GM15510 (cell line): ENCODE data around the gene GDPGP1.

Experiments used
- POLR2A ChIP-seq: IDR thresholded peaks from 3 replicates; pipeline ENCODE4 v1.6.1; 2011; ENCODE audit warnings: borderline replicate concordance; ENCODE audit not compliant: insufficient read length; ENCODE audit errors: extremely low read depth

Gene GDPGP1

DNA sequence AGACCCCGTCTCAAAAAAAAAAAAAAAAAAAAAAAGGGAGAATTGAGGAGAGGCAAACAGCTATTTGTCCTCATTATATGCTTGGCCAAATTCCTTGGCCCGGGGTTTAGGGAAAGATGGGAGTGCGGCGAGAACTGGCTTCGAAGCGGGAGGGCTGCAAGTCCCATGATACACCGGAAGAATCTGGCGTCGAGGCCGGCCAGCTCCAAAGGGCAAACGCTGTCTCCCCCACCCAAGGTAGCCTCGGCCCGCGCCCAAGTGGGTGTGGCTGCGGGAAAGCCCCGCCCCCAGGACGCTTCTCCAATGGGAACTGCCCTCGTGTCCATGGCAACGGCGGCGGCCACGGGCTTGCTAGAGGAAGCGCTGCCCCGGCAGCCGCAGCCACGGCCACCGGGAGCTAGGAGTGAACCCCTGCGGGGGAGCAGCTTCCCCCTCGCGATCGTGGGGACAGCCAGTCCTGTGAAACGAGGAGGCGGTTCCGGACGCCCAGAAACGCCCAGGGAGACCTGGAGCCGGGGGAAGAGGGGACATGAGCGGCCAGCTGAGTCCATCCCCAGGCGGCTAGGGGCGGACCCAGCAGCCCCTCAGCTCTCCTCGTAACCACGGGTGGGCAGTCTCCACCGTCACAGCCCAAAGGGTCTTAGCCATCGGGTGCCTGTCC is 15.3 kb downstream of the GDPGP1 start, which contains the start of gene TTLL13:
TSS of gene TTLL13 (plus strand) at position 354 of the 661 bp plus-strand sequence. CDS start 1,075 bp downstream, outside the sequence.
- TF ChIP-seq POLR2A: no peak

DNA sequence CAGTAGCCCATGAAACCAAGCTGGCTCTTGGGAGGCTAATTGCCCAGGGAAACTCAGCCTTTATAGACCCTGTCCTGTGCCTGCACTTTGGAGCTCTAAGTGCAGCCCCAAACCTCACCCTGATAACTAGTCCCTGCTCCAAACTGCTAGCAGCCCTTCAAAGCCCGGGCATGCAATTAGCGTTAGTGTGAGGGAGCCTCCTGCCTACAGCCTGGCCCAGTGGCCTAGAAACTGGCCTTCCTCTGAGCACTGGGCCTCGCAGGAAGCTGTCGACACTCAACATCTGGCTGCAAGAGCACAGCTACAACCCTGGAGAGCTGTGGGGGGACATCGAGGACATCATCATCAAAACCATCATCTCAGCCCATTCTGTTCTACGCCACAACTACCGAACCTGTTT is 23.8 kb downstream of the GDPGP1 start:
- TF ChIP-seq POLR2A: no peak

DNA sequence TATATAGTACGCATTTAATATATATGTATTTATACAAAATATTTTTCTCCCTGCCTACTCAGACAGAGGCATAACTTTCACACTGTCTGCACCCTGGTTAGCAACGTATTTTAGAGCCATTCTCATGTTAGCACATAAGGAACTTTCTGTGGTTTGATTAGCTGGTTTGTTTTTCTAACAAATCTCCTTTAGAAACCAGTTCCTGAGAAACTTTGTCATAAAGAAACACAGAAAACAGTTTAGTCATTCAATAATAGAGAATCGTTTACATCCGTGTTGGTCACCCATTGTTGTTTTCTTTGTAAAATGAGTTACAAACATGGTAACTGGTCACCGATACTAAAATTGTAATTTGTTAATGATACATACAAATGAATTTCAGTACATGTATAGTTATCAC is 25.5 kb downstream of the GDPGP1 start:
- TF ChIP-seq POLR2A: no peak

DNA sequence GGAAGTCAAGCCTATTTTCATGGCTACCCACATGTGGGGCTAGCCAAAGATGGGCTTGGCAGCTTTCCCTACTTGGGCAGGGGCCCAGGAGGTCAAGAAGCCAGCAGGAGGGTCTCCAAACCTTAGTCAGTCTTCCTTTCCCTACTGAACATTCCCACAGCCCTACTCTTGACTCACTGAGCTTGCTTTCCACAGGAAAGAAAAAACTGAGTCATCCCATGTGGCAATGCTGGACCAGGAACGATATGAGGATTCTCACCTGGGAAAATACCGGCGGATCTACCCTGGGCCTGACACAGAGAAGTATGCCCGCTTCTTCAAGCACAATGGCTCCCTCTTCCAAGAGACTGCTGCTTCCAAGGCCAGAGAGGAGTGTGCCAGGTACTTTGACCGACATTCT is 27.8 kb downstream of the GDPGP1 start:
- no peak for TF ChIP-seq POLR2A

DNA sequence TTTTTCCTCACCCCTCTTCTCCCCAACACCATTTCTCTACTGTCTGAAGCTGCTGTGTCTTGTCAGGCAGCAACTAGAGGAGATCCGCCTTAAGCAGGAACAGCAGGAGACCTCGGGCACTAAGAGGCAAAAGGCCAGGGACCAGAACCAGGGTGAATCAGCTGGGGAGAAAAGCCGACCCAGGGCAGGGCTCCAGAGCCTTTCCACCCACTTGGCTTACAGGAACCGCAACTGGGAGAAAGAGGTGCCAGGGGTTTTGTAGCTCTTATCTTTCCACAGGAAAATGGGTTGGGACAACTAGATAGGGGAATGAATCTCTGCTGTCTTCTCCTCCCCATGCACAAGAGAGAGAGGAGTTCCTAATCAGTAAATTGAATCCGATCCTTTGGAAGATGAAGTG is 28.4 kb downstream of the GDPGP1 start:
- TF ChIP-seq POLR2A: no peak

DNA sequence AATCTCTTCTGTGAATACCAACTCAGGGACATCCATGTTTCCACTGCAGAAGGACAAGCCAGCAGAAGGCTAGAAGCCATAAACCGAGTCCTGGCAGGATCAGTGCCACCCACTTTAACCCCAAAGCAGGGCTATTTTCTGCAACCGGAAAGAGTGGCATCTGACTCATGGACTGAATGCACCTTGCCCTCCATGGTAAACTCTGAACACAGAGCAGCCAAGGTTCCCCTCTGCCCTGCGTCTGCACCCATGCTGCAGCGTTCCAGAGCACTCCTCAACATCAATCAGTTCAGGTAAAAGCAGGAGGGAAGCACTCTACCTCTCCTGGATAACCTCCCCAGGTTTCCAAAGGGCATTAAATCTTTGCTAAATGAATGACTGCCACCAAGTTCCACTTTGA is 30.7 kb downstream of the GDPGP1 start:
- TF ChIP-seq POLR2A: no peak

DNA sequence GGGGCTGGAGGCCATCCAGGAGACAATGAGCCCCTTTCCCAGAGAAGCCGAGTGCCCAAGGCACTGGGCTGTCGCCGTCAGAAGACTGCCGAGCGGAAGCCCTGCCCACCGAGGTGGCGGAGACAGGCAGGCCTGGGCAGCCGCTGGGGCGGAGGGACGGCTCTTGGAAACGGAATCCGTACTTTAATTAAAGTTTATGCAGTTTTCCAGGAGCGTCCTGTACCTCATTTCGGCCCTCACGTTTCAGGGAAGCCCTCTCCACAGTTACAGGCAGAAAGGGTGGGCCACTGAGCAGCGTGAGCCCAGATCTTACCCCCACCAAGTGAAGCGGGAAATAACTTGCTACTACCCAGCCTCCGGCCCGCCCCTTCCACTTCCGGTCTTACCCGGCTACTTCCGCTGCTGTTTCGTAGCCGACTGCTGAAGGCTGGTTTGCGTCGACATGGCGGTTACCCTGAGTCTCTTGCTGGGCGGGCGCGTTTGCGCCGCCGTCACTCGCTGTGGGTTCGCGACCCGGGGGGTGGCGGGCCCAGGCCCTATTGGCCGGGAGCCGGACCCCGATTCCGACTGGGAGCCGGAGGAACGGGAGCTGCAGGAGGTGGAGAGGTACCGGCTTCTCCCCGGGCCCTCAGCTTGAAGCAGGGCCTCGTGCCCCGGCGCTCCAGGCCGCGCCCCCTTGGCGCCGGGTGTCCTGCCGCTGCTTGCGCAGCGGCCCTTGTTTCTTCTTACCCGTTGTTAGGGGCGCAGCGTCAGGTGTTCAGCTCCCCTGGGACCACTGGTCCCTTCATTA is 31.5 kb downstream of the GDPGP1 start, which contains the start of gene NGRN:
TSS of gene NGRN (plus strand) at position 402 of the 790 bp plus-strand sequence. CDS start at position 443, 41 bp downstream.
- peak; percentile 95 for TF ChIP-seq POLR2A

DNA sequence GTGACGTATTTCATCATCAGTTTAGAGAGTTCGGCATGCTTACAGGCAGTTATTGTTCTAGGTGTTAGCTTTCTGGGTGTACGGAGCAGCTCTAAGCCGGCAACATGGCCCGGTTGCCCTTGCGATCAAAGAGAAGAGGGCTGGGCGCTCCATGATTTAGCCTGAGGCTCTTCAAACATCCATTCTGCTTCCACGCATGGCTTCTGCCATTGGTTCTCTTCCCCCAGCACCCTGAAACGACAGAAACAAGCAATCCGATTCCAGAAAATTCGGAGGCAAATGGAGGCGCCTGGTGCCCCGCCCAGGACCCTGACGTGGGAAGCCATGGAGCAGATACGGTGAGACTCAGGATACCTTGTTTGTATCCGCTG is 32.0 kb downstream of the GDPGP1 start:
- no peak for TF ChIP-seq POLR2A

DNA sequence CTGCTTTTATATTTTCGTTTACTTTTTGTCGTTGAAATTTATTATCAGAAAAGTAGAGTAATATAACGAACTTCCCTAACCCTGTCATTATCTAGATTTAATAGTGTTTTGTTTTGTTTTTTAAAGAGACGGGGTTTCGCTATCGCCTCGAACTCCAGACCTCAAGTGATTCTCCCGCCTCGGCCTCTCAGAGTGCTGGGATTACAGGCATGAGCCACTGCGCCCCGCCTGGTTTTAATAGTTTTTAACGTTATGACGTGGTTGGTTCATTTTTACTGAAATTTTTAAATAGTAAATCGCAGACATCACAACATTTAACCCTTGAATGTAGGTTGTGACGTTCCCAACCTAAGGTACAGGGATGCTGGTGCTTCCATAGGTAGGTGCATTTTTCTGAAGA is 32.5 kb downstream of the GDPGP1 start:
- TF ChIP-seq POLR2A: no peak

DNA sequence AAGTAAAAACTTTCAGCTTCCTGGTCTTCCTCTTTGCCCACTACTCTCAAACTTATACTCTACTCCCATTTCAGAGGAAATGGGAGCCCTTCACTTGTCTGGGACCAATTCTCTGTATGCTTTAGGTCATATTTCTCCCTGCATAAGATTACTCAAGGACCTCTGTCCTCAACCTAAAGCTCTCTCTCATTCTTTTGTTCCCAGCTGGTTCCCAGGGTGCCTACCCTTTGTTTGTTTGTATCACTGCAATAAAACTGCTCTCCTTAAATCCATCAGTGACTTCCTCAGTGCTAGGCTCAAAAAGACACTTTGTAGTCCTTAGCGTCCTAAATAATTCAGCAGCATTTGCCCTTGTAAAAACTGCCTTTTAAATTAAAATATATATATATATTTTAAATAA is 34.4 kb downstream of the GDPGP1 start:
- TF ChIP-seq POLR2A: no peak

DNA sequence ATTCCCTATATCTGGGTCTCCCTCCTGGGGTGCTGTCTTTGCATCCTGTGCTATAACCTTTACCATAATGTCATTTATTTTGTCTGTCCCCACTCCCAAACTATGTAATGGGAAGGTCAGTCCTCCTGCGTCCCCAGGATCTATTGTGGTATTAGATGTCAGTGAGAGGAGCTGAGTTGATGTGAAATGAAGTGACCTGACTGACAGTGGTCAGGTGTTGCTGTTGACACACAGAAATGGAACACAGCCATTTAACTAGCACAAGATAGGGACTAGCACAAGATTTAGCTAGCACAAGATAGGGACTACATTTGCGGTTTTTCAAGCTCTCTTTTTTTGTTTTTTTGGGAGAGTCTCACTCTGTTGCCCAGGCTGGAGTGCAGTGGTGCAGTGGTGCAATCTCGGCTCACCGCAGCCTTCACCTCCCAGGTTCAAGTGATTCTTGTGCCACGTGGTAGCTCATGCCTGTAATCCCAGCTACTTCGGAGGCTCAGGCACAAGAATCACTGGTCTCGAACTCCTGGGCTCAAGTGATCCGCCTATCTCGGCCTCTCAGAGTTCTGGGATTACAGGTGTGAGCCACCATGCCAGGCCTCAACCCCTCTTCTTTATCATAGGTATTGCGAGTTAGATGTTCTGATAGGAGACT is 36.6 kb downstream of the GDPGP1 start:
- TF ChIP-seq POLR2A: no peak

DNA sequence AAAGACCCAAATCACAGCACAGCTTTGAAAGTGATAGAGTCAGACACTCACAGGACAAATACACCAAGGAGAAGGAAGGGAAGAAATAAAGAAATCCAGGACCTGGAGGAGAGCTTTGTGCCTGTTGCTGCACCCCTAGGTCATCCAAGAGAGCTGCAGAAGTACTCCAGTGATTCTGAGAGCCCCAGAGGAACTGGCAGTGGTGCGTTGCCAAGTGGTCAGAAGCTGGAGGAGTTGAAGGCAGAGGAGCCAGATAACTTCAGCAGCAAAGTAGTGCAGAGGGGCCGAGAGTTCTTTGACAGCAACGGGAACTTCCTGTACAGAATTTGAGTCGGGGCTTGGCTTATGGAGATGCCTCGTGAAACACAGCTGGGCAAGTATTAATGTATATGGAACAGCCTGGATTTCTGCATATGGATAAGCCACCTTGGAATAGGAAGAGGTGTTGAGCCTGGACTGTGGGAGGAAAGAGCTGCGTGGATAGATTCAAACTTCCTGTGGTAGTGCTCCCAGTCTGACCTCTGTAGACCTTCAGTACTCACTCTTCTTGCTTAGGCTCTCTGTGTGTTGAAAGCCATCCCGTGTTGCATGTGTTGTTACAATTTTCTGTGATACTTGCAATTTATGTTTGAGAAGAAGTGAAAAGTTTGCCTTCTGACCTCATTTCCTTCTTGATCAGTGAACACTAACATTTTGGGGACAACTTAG is 37.6 kb downstream of the GDPGP1 start:
- no peak for TF ChIP-seq POLR2A

DNA sequence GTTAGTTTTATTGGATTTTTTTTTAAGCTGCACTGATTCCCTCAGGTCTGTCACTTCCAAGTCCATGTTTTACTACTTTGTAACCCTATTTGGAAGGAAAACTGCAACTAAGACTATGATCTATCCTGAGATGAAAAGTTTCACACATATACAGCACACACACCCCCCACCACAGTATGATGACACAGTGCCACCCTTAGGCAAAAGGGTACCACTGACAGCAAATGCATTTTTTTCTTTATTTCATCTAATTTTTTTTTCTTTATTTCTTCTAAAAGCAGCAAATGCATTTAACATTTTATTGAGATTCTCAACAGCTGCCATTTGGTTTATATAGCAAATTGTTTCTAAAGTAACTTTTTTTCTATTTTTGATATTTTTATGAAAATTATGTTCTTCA is 52.7 kb downstream of the GDPGP1 start:
- TF ChIP-seq POLR2A: no peak

DNA sequence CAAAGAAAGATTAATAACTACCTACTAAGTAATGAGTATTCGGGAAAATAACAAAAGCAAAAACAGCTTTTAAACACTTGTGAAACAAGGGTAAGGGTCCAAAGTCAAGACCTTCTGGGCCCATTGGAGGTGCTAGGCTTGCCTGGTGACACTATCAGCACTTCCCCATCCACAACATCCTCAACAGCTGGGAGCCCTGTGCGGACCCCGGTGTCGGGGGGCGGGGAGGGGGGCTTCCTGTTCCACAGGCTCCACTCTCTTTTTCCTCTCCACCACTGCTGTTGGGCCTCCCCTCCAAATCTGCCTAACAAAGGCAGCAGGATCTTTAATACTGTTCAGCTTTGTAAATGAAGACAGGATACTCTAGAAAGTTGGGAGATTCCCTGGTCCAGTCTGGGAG is 53.1 kb downstream of the GDPGP1 start:
- no peak for TF ChIP-seq POLR2A

DNA sequence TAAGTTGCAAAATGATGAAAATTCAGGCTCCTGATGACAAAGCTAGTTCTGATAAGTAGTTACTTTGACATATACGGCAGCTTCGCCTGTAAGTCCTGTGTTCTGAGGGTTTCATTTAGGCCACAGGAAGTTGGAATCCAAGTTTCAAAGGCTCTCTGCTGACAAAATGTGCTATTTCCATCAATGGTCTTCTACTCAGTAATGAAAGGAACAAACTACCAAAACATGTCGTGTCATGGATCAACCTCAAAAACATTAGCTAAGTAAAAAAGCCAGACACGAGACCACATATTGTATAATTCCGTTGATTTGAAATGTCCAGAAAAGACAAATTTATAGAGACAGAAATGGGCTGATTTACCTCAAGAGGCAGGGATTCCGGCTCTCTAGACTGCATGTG is 53.9 kb downstream of the GDPGP1 start:
- no peak for TF ChIP-seq POLR2A
